ENCODE data around the gene SMIM20.

The SMIM20 gene

DNA sequence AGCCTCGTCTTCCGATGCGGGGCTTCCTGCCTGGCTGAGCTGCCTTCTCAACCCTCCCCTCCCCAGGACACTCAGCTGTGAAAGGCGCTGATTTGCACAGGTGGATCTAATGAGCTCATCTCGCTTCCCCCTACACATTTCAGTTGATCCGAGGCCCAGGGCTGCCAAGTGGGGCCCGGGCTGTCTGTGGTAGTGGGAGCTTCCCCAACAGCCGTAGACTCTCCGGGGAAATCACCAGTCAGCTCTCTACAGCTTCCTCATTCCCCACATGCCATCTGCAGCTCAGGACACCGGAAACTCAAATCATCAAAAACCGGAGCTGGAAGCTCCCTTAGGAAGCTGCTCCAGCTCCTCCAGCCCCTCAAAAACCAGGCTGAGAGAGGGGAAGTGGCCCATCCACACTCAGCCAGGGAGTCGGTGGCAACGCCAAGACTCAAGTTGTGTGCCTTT, 56.2 kb downstream of the SMIM20 start:
- no peak for TF ChIP-seq ELF4 (IDR thresholded peaks at IDR 0.05)
- no peak for TF ChIP-seq HDGF (IDR thresholded peaks at IDR 0.05; ENCODE audit: borderline replicate concordance)
- TF ChIP-seq SP1 (IDR thresholded peaks at IDR 0.05): no peak
- TF ChIP-seq FOXM1 (IDR thresholded peaks at IDR 0.05; ENCODE audit: borderline replicate concordance): no peak
- no peak for DNase-seq (ENCODE audit: extremely low spot score)
- ChIA-PET CTCF (interaction anchor here (1.4 kb wide), 1 partner anchor 18 kb away, joined by 7 read pairs; no protein-coding TSS in a partner anchor), POLR2A (no interaction called here)

DNA sequence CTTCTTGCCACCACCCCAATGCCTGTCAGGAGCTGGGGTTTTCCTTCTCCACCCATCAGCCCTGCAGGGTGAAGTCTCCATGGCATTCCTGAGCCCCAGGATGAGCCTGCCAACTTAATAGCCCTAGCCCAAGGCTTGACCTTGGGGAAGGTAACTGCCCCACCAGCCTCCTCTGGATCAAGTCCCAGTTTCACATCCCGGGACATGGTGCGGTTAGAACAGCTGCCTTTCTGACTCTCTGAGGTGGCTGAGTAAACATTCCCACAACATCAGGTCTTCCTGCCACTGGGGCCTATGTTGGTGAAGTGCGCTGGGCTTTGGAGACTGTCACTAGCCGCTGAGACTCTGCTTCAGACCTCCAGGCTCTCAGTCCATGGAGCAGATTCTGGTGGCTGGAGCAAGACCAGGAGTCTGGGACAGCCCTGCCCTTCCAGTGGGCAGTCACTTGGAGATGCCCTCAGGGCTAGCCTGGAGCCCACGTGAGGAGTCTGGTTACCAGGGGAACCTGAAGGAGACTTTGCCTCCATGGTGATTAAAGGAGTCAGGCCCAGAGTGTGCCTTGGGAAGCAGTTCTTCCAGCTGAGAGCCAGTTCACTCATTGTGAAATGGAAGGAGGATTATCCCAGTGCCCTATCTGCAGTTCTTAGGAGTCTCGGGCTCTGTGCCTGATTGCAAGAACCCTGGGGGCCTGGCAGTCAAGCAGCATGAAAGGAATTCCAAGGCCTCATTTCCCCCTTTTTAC, 56.8 kb downstream of the SMIM20 start:
- POLR2A ChIA-PET: no interaction called here
- CTCF ChIA-PET: interaction anchor here (1.4 kb wide), 1 partner anchor 17 kb away, joined by 7 read pairs; no protein-coding TSS in a partner anchor
- DNase-seq (ENCODE audit: extremely low spot score): no peak
- TF ChIP-seq ELF4 (IDR thresholded peaks at IDR 0.05): no peak
- TF ChIP-seq BHLHE40 (IDR thresholded peaks at IDR 0.05; ENCODE audit: borderline replicate concordance): no peak
- no peak for TF ChIP-seq CTBP1 (IDR thresholded peaks at IDR 0.05; ENCODE audit: borderline replicate concordance)
- no peak for TF ChIP-seq LEF1 (IDR thresholded peaks at IDR 0.05; ENCODE audit: borderline replicate concordance)
- no peak for TF ChIP-seq FOXM1 (IDR thresholded peaks at IDR 0.05; ENCODE audit: borderline replicate concordance)
- TF ChIP-seq L3MBTL2 (conservative IDR thresholded peaks at IDR 0.05): no peak
- no peak for TF ChIP-seq SUZ12 (IDR thresholded peaks at IDR 0.05)
- TF ChIP-seq ZNF384 (IDR thresholded peaks at IDR 0.05): no peak
- TF ChIP-seq NFRKB (IDR thresholded peaks at IDR 0.05): no peak
- TF ChIP-seq, protein P1, sequence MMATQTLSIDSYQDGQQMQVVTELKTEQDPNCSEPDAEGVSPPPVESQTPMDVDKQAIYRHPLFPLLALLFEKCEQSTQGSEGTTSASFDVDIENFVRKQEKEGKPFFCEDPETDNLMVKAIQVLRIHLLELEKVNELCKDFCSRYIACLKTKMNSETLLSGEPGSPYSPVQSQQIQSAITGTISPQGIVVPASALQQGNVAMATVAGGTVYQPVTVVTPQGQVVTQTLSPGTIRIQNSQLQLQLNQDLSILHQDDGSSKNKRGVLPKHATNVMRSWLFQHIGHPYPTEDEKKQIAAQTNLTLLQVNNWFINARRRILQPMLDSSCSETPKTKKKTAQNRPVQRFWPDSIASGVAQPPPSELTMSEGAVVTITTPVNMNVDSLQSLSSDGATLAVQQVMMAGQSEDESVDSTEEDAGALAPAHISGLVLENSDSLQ (IDR thresholded peaks at IDR 0.05): no peak
- TF ChIP-seq ARNT (IDR thresholded peaks at IDR 0.05): no peak
- TF ChIP-seq FOXA1 (IDR thresholded peaks at IDR 0.05): no peak
- TF ChIP-seq SP1 (IDR thresholded peaks at IDR 0.05): no peak
- TF ChIP-seq TARDBP (IDR thresholded peaks at IDR 0.05): no peak
- no peak for TF ChIP-seq FOXK2 (IDR thresholded peaks at IDR 0.05)
- TF ChIP-seq HDGF (IDR thresholded peaks at IDR 0.05; ENCODE audit: borderline replicate concordance): no peak

DNA sequence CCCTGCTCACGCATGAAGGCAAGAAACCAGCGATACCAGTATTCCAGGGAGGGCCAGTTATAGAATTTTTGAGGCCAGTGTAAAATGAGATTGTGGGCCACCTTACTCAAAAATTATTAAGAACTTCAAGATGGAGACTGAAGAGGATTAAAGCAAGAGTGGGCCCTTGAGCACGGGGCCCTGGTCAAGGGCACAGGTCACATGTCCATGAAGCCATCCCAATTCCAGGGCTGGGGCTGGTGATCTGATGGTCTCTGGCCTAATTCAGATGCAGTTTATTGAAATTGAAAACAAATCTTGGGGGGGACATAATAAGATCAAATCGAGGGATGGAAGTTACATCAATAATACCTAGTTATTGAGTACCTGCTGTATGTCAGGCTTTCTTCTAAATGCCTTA, 58.3 kb downstream of the SMIM20 start:
- POLR2A ChIA-PET: no interaction called here
- no peak for TF ChIP-seq ELF4 (IDR thresholded peaks at IDR 0.05)
- TF ChIP-seq BHLHE40 (IDR thresholded peaks at IDR 0.05; ENCODE audit: borderline replicate concordance): no peak
- TF ChIP-seq, protein P1 (IDR thresholded peaks at IDR 0.05): no peak
- no peak for TF ChIP-seq FOXK2 (IDR thresholded peaks at IDR 0.05)
- no peak for TF ChIP-seq SUZ12 (IDR thresholded peaks at IDR 0.05)
- TF ChIP-seq ZNF384 (IDR thresholded peaks at IDR 0.05): no peak
- no peak for TF ChIP-seq LEF1 (IDR thresholded peaks at IDR 0.05; ENCODE audit: borderline replicate concordance)
- no peak for TF ChIP-seq CTBP1 (IDR thresholded peaks at IDR 0.05; ENCODE audit: borderline replicate concordance)
- TF ChIP-seq HDGF (IDR thresholded peaks at IDR 0.05; ENCODE audit: borderline replicate concordance): no peak
- no peak for TF ChIP-seq SP1 (IDR thresholded peaks at IDR 0.05)
- TF ChIP-seq NFRKB (IDR thresholded peaks at IDR 0.05): no peak
- TF ChIP-seq FOXM1 (IDR thresholded peaks at IDR 0.05; ENCODE audit: borderline replicate concordance): no peak
- no peak for TF ChIP-seq ARNT (IDR thresholded peaks at IDR 0.05)
- CTCF ChIA-PET: no interaction called here
- no peak for DNase-seq (ENCODE audit: extremely low spot score)

DNA sequence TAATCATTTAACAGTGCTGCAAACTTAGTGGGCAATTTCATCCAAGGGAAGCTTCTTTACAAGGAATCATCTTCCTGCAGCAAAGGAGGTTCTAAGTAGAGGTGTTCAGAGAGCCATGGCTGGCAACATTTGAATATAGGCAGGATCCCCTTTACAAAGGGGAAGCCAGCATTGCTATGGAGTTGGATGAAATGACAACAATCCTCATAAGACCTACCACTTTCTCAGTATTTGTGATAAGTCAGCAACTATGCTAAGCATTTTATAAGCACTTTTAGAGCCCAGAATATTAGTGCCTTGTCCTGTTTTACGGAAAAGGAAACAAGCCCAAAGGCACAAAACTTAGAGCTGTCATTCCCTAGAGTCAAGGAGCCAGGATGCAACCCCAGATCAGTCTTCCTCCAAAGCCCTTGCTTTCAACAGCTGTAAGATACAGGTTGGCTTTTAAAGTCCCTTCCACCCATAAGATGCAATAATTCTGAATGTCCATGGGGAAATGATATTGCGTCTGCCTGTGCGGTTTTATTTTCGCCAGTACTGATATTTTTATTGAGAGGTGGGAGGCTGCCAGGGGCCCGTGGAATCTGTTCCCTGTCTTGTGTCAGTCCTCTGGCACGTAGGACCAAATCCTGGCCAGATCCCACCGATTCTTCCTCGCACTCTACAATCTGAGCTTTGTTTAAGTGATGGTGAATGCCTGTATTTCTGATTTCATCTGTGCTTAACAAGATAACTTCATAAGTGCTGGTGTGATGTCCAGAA, 59.1 kb downstream of the SMIM20 start:
- ChIA-PET CTCF (no interaction called here), POLR2A (no interaction called here)
- no peak for TF ChIP-seq L3MBTL2 (conservative IDR thresholded peaks at IDR 0.05)
- no peak for TF ChIP-seq FOXK2 (IDR thresholded peaks at IDR 0.05)
- TF ChIP-seq NFRKB (IDR thresholded peaks at IDR 0.05): no peak
- no peak for TF ChIP-seq ZNF384 (IDR thresholded peaks at IDR 0.05)
- no peak for TF ChIP-seq BHLHE40 (IDR thresholded peaks at IDR 0.05; ENCODE audit: borderline replicate concordance)
- no peak for TF ChIP-seq ARNT (IDR thresholded peaks at IDR 0.05)
- no peak for TF ChIP-seq SP1 (IDR thresholded peaks at IDR 0.05)
- no peak for TF ChIP-seq ELF4 (IDR thresholded peaks at IDR 0.05)
- no peak for TF ChIP-seq HDGF (IDR thresholded peaks at IDR 0.05; ENCODE audit: borderline replicate concordance)
- TF ChIP-seq CTBP1 (IDR thresholded peaks at IDR 0.05; ENCODE audit: borderline replicate concordance): no peak
- TF ChIP-seq SUZ12 (IDR thresholded peaks at IDR 0.05): no peak
- no peak for TF ChIP-seq FOXM1 (IDR thresholded peaks at IDR 0.05; ENCODE audit: borderline replicate concordance)
- TF ChIP-seq LEF1 (IDR thresholded peaks at IDR 0.05; ENCODE audit: borderline replicate concordance): no peak
- no peak for TF ChIP-seq TARDBP (IDR thresholded peaks at IDR 0.05)
- TF ChIP-seq, protein P1 (IDR thresholded peaks at IDR 0.05): no peak
- TF ChIP-seq FOXA1 (IDR thresholded peaks at IDR 0.05): no peak
- DNase-seq (ENCODE audit: extremely low spot score): no peak

DNA sequence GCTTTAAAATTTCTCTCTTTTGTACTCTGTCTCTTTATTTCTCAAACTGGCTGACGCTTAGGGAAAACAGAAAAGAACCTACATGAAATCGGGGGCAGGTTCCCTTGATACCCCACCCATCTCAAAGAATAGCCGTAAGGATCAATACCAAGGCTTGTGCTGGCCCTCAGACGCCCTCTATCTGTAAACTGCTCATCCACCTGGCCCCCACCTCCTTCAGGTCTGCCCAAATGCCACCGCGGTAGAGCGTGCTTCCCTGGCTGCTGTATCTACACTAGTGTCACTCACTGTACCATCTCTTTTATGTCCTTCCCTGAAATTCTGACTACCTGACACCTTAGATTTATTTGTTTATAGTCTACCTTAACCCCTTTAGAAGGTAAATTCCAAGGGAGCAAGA, 62.8 kb downstream of the SMIM20 start:
- POLR2A ChIA-PET: no interaction called here
- CTCF ChIA-PET: no interaction called here

More for the DNA sequence above, 62.8 kb downstream of the SMIM20 start:
- DNase-seq (ENCODE audit: extremely low spot score): no peak
- TF ChIP-seq NFRKB (IDR thresholded peaks at IDR 0.05) (no peak), ZNF384 (IDR thresholded peaks at IDR 0.05) (no peak), FOXA1 (IDR thresholded peaks at IDR 0.05) (no peak), L3MBTL2 (conservative IDR thresholded peaks at IDR 0.05) (no peak)
- TF ChIP-seq, protein P1 (IDR thresholded peaks at IDR 0.05): no peak
